GM06990 (cell line): Measurements from ENCODE around the gene MSANTD1.
A peak's percentile ranks its signal among the peaks of the same experiment; 100 is the strongest.

Source experiments
- DNase-seq: peaks from one replicate; pipeline ENCODE4 v3.0.0-alpha.2; 2011; ENCODE audit not compliant: insufficient read length; ENCODE audit errors: extremely low read depth
- H3K27me3 ChIP-seq: replicated peaks from 2 replicates; pipeline ENCODE4 v1.6.0; 2011; ENCODE audit warnings: low read length; ENCODE audit not compliant: control insufficient read depth, insufficient read depth
- H3K36me3 ChIP-seq: 2 replicates; pipeline ENCODE4 v1.5.1; 2011; ENCODE audit warnings: low read length; ENCODE audit not compliant: control insufficient read depth, insufficient read depth
- H3K4me3 ChIP-seq: replicated peaks from 2 replicates; pipeline ENCODE4 v1.5.1; 2011; ENCODE audit warnings: low read depth, mild to moderate bottlenecking, control low read depth, low read length
- CTCF ChIP-seq: IDR thresholded peaks from 2 replicates; pipeline ENCODE4 v1.5.1; 2011; ENCODE audit warnings: low read length, control low read depth, mild to moderate bottlenecking, inconsistent platforms; ENCODE audit not compliant: insufficient read depth, poor library complexity, severe bottlenecking

MSANTD1 gene

GRCh38 chr4:3280466-3280865, 31.5 kb downstream of the MSANTD1 start:
- H3K36me3 ChIP-seq, result no peaks in the 10 kb centered on the region
- no peak overlapping the region for H3K4me3 ChIP-seq
- DNase-seq, result no peak
- no peaks in the 10 kb centered on the region for H3K27me3 ChIP-seq
- TF ChIP-seq CTCF, result no peak

DNA sequence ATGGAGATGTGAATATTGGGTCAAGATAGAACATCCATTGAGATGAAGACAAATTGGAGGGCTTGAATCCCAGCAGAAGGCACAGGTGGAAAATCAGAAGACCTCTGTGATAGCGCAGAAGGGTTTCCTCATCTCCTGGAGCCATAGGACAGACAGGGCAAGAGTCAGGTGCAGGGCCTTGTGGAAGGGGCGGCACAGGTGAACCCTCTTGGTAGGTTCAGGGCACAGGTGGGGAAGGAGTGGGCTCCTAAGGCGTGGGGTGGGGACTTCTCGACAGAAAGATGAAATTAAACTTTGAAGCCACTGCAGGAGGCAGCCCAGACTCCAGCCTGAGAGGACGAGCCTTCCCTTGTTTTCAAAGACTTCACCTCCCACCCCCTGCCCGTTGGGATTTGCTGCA, 34.5 kb downstream of the MSANTD1 start:
- Histone ChIP-seq H3K36me3 (no peaks in the 10 kb centered on the region), H3K4me3 (no peak overlapping the region), H3K27me3 (no peaks in the 10 kb centered on the region)
- no peak for TF ChIP-seq CTCF
- DNase-seq, result no peak

DNA sequence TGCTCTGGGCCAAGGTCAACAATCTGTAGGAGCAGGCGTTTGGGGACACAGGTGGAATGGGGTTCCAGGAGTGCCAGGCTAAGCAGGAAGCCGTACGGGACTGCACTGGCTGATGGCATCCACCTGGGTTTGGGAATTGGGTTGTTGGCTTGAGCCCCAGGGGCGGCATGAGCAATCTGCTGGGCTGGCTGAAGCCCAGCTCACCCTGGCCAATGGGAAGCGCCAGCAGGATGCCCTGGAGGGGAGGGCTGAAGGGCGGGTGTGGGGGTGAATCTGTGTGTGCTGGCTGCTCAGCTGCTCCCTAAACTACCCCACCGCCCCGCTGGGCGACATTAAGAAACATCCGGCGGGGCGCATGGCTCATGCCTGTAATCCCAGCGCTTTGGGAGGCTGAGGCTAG, 35.0 kb downstream of the MSANTD1 start:
- no peak overlapping the region for H3K4me3 ChIP-seq
- no peaks in the 10 kb centered on the region for H3K27me3 ChIP-seq
- H3K36me3 ChIP-seq, result no peaks in the 10 kb centered on the region
- DNase-seq, result no peak
- TF ChIP-seq CTCF, result no peak

DNA sequence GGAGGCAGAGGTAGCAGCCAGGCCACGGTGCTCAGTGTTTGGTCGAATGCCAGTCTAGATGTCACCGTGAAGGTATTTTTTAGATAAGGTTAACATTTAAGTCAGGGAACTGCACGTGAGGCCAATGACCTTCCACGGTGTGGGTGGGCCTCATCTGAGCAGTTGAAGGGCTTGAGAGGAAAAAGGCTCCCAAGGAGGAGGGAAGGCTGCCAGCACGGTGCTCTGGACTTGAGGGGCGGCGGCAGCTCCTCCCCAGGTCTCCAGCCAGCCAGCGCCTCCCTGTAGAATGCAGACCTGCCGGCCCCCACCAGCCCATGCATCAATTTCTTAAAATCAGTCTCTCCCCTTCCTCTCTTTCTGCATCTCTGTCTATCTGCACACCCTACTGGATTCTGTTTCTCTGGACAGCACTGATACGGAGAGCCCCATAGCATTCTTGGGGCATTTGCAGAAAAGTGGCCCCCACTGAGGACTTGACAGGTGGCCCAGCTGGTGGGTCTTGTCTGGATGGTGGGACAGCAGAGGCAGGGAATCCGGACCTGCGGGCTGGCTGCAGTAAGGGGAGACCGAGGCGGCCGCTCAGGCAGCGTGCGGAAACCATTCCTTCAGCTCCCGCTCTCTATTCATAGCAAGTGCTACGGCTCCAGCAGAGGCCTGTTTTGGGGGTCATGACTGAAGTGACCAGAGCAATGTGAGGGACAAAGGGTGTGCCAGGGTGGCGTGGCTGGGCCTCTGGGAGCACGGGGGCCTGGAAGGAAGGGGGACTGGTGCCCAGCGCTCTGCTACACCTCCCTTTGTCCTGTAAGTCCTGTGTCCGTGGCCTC, 36.0 kb downstream of the MSANTD1 start:
- TF ChIP-seq CTCF, result no peak
- no peaks in the 10 kb centered on the region for H3K36me3 ChIP-seq
- H3K4me3 ChIP-seq, result no peak overlapping the region

GRCh38 chr4:3285558-3286334, 36.8 kb downstream of the MSANTD1 start:
- Histone ChIP-seq H3K36me3 (no peaks in the 10 kb centered on the region), H3K4me3 (no peak overlapping the region), H3K27me3 (no peaks in the 10 kb centered on the region)
- DNase-seq, result peak; percentile 67
- TF ChIP-seq CTCF, result no peak

More for the DNA sequence above, 36.0 kb downstream of the MSANTD1 start:
- H3K27me3 ChIP-seq, result no peaks in the 10 kb centered on the region
- DNase-seq, result no peak
